ENCODE results near the gene RBBP8NL.

Gene RBBP8NL, protein sequence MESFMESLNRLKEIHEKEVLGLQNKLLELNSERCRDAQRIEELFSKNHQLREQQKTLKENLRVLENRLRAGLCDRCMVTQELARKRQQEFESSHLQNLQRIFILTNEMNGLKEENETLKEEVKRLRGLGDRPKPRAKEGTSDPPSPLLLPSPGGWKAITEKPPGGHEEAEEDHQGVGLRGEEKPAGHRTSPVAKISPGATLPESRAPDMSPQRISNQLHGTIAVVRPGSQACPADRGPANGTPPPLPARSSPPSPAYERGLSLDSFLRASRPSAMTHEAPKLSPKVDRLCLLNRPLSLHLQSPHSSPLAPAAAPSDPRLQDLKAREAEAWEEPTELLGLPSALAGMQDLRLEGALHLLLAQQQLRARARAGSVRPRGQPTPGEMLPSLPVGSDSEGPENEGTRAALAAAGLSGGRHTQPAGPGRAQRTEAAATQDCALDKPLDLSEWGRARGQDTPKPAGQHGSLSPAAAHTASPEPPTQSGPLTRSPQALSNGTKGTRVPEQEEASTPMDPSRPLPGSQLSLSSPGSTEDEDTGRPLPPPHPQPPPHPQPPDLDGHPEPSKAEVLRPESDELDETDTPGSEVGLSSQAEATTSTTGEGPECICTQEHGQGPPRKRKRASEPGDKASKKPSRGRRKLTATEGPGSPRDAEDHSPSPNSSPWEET

GRCh38 chr20:62427172-62428001 lies at the start of gene RBBP8NL:
TSS of gene RBBP8NL (minus strand) at chr20:62427539. CDS start at chr20:62419647, 7,892 bp downstream.
- DNase-seq (ENCODE audit: low spot score), result no peak

DNA sequence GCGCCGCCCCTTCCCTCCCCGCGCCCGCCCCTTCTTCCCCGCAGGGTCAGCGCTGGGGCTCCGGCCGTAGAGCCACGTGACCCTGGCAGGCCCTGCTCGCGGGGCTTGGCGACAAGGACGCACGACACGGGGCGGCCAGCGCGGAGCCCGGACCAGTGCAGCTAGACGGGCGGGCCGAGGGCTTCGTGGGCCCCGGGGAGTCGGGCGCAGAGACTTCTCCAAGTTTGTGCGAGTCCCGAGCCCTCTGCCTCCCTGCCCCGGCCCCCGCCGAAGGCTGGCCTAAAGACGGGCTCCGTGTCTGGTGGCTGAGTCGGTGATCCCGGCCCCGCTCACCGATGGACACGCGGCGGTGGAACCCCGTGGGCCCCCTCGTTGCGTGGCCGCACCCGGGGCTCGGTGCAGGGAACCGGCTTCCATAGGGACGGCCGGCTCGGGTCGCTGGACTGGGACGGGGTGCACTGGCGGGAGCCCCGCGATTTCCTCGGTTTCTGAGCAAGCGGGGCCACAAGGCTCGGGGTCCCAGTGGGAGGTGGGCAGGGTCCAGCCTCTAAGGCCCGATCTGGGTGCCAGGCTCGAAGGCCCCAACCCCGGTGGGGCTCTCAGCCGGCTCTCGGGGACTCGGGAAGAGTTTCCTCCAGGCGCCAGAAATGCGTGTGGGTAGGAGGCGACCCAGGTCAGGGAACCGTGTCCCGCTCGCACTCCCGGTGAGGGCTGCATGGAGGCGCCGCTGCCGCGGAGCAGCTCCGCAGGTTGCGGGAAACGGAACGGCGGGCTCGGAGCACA lies 48.9 kb upstream of the RBBP8NL start:
- no peak for DNase-seq (ENCODE audit: low spot score)

GRCh38 chr20:62475772-62476055 lies 48.4 kb upstream of the RBBP8NL start, which contains the start of gene GATA5:
TSS of gene GATA5 (minus strand) at chr20:62475995. CDS start at chr20:62475521, 474 bp downstream.
- no peak for DNase-seq (ENCODE audit: low spot score)

DNA sequence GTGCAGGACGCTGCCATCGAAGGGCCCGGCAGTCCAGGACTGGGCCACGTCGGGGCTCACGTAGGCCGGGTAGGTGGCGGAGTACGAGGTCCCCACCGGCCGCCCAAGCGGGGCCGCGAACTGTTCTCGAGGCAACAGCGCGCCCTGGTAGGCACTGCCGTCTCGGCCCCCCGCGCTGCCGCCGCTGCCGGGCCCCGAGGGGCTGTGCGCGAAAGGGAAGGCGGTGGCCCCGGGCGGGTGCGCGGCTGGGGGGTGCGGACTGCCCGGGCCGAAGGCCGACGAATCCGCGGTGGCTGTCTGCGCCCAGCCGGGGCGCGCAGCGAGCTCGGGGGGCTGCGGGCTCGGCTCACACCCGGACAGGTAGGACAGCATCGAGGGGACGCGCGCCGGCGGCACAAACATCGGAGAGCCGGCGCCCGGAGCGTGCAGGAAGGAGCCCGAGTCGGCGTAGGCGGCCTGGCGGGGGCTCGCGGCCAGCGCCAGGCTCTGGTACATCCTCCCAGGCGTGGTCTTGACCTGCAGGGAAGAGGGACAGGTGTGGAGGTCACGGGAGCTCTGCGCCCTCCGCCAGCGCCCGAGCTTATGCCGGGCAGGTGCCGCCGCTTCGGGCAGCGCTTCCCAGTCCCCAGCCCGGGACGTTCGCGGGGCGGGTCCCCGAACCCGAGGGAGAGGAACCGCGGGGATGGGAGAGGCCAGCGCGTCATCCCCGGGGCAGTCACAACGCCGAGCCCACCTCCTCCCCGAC lies 47.9 kb upstream of the RBBP8NL start:
- no peak for DNase-seq (ENCODE audit: low spot score)

DNA sequence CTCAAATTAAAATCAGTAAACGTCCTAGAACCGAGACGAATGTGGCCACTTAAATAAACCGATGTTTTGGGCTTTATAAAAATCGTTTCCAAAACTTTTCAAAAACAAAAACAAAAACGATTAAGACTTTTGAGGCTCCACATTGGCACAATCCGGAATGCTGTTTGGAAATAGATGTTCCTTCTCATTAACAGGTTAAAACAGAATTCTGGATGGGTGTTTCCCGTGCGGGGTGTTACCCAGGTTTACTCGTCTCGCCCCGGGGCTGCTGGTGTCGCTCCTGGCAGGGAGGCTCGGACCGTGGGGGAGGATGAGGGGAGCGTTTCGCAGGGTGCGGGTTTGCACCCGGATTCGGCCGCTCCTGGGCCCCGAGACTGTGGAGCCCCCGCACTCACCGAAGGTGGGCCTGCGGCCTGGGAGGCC lies 47.3 kb upstream of the RBBP8NL start:
- DNase-seq (ENCODE audit: low spot score), result no peak

- DNase-seq (ENCODE audit: low spot score), result no peak
These were observed 46.6 kb upstream of the RBBP8NL start for GRCh38 chr20:62473717-62474603.

DNA sequence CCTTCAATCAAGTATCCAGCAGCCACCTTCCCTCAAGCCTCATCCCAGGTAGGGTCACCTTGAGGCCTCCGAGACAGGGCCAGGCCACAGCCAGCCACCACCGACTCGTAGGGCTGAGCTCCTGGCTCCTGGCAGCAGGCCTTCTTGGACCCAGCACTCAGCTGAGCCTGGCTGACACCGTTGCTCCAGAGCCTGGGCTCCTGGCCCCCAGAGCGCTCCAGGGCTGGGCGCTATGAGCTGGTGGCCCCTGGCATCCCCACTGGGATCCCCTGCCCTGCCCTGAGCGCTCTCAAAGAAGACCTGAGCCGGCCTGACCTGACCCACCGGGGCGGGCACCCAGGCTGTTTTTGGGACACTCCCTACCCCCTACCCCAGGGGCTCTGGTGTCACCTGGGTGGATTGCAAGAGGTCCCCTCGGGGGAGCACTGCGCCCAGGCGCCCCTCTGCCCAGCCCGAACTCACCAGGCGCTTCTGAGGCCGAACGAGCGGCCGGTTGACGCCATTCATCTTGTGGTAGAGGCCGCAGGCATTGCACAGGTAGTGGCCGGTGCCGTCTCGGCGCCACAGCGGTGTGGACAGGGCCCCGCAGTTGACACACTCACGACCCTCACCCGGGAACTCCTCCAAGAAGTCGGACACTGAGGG lies 45.7 kb upstream of the RBBP8NL start:
- no peak for DNase-seq (ENCODE audit: low spot score)

DNA sequence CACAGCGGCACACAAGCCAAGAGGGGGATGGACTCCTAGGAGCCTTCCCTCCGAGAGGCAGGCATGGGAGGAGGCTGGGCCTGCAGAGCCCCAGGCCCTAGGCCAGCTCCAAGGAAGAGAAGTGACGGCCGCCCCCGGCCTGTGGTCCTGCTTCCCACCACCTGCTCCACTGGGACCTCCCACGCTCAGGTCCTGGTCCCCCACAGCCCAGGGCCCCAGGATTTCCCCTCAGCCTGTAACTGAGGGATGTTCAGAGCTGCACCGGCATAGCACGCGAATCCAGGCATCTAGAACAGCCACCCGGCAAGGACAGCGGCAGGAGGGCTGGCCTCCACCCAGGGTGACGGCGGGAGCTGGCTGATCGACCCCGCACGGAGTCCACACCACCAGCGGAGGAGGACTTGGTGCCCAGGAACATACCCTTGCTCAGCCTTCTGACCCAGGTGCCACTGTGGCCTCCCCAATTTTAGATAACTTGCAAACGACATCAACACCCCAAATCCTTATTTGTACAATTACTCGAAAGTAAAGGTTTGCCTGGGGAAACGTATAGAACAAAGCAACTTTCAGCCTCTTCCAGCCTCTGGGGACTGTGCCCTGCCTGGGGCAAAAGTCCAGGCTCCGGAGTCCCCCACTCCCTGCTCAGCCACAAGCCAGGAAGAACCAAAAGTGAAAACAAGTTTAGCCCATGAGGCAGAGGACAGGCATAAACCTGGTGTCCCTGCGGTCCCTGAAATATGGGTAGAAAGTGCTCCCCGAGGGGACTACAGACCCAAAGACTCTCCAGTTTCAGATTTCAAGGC lies 45.0 kb upstream of the RBBP8NL start:
- DNase-seq (ENCODE audit: low spot score), result no peak

DNA sequence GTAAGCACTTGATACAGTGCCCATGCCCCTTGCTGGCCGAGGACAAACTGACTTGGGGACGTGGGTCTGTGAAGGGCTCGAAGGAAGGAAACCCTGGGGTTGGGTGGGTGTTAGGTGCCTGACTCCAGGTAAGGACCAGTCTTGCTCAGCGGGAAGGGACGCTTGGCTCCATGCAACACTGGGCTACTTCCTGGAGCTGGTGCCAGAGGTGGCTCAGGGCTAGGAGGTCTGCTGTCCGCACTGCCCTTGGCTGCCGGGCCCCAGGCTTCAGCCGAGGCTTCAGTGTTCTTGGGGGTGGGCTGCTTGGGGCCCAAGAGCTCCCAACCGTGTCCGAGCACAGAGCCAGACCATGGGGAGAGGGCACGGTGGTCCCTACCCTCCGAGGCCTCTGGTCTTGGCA lies 43.1 kb upstream of the RBBP8NL start:
- DNase-seq (ENCODE audit: low spot score), result no peak

DNA sequence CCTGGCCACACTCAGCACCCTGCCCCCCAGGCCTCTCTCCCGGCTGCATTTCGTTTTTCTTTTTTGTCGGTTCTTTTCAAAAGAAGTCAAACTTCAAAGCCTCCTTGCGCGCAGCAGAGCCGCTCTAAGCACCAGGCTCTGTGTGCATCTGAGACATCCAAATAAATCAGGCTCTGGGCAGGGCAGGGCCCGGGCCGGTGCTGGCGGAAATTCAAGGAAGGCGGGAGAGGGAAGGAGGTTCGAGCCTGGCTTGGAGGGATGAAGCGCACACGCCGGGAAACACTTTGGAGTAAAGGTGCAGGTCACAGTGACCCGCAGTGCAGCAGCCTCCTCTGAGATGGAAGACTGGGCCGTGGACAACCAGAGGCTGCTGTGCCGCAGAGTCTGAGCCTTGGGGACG lies 42.7 kb upstream of the RBBP8NL start:
- no peak for DNase-seq (ENCODE audit: low spot score)

DNA sequence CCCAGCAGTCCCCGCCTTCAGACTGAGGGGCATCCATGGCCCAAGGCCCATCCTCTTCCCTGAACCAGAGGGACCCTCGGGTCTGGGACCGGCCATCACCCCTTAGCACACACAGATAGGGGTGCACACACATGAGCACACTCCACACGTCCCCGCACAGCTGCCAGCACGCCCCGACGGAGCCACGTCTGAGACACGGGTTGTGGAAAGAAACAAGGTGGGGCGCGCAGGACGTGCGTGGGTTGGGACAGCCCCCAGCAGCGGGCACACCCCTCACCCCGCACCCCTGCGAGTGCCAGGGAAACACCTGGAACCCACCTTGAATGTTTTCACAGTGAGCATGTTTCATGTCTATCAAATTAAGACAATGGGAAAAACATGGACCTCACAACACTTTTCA lies 42.0 kb upstream of the RBBP8NL start:
- no peak for DNase-seq (ENCODE audit: low spot score)

- no peak for DNase-seq (ENCODE audit: low spot score)
These were observed 39.6 kb upstream of the RBBP8NL start for GRCh38 chr20:62466806-62467537.

- DNase-seq (ENCODE audit: low spot score), result no peak
These were observed 38.9 kb upstream of the RBBP8NL start for GRCh38 chr20:62466072-62466760.

DNA sequence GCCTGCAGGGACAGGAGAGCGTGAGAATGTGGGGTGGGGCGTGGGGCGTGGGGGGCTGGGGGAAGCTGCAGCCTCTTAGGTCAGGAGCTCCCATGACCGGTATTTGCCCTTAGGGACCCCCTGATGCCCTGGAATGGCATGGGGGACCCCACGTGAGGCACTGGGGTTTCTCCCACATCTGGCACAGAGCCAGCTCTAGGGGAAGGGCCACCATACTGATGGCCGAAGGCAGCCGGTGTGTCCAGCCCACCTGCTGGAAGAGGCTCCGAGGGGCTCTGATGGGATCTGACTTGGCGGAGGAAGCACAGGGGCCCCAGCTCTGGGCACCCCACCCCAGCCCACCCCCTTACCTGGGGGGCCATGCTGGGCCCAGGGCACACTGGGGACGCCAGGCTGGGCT lies 37.7 kb upstream of the RBBP8NL start:
- no peak for DNase-seq (ENCODE audit: low spot score)

- no peak for DNase-seq (ENCODE audit: low spot score)
These were observed 37.1 kb upstream of the RBBP8NL start for GRCh38 chr20:62464425-62464770.

DNA sequence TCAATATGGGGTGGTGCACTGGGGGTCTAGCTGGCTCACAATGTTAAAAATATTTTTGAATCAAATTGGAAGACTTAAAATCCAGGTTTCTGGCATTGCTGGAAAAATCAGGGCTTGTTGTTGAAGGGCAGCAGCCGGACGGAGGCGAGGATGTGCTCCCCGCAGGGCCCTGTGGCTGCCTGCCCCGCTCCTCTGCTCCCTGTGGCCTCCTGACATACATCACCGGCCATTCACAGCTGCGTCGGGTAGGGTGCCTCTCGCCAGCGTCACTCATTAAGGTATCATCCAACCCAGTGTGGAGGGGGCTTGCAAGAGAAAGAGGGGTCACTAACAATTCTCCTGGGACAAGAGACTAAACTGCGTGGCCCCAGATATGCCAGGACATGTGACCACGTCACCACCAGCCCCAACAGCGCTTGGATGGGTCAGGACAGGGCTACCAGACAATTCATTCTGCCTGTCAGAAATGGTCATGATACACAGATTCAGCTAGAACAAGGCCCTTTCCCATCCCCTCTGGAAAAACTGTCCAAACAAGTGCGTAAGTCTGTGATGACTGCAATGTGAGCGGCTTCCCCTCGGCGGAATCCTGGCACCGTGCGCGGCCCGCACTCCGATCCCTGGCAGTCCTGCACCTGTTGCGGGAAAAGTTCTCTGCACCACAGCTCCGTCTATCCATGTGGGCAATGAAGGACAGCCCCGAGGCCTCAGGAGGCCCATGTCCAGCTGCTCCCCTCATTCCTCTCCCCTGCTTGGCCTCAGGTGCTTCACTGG lies 36.5 kb upstream of the RBBP8NL start:
- DNase-seq (ENCODE audit: low spot score), result no peak

Measured in putamen (tissue), 1 donor.